DOHH2 (cell line): Measurements from ENCODE around the gene SMTN.

Source experiments
- H3F3A ChIP-seq: fragments of 200-600 bp; sonication (generic), shearing (Covaris generic); 2 replicates; pipeline ENCODE4 v1.6.0; 2016; ENCODE audit warnings: antibody characterized with exemption, mild to moderate bottlenecking; ENCODE audit not compliant: control insufficient read depth, insufficient read depth
- H3K27ac ChIP-seq: fragments of 200-600 bp; sonication (generic); 2 replicates; pipeline ENCODE4 v1.5.1; 2014; ENCODE audit warnings: low read depth, mild to moderate bottlenecking, low read length, moderate library complexity
- H3K27me3 ChIP-seq: fragments of 200-600 bp; sonication (generic); 2 replicates; pipeline ENCODE4 v1.6.1; 2014; ENCODE audit warnings: mild to moderate bottlenecking, low read length, mixed read lengths; ENCODE audit not compliant: control insufficient read depth
- H3K36me3 ChIP-seq: fragments of 200-600 bp; sonication (generic); 2 replicates; pipeline ENCODE4 v1.6.1; 2014; ENCODE audit warnings: mild to moderate bottlenecking, low read length, moderate library complexity, mixed read lengths; ENCODE audit not compliant: control insufficient read depth
- H3K4me1 ChIP-seq: fragments of 200-600 bp; sonication (generic); 2 replicates; pipeline ENCODE4 v1.6.1; 2014; ENCODE audit warnings: mild to moderate bottlenecking, low read length, mixed read lengths; ENCODE audit not compliant: control insufficient read depth
- H3K4me2 ChIP-seq: fragments of 200-600 bp; sonication (generic); 2 replicates; pipeline ENCODE4 v1.6.0; 2014; ENCODE audit warnings: mild to moderate bottlenecking, low read length, moderate library complexity
- H3K4me3 ChIP-seq: fragments of 200-600 bp; sonication (generic); 2 replicates; pipeline ENCODE4 v1.5.1; 2014; ENCODE audit warnings: mild to moderate bottlenecking, low read length, mixed read lengths
- H3K79me2 ChIP-seq: fragments of 200-600 bp; sonication (generic); 2 replicates; pipeline ENCODE4 v1.6.1; 2014; ENCODE audit warnings: mild to moderate bottlenecking, low read length, mixed read lengths; ENCODE audit not compliant: control insufficient read depth
- H3K9me2 ChIP-seq: fragments of 200-600 bp; sonication (generic); replicated peaks from 2 replicates; pipeline ENCODE4 v1.6.1; 2014; ENCODE audit warnings: mild to moderate bottlenecking, low read length, mixed read lengths; ENCODE audit not compliant: control insufficient read depth
- H3K9me3 ChIP-seq: fragments of 200-600 bp; sonication (generic); 2 replicates; pipeline ENCODE4 v1.6.1; 2014; ENCODE audit warnings: antibody characterized with exemption, low read length, mixed read lengths; ENCODE audit not compliant: control insufficient read depth, insufficient read depth
- H4K20me1 ChIP-seq: fragments of 200-600 bp; sonication (generic); 2 replicates; pipeline ENCODE4 v1.6.0; 2014; ENCODE audit warnings: low read depth, mild to moderate bottlenecking, antibody characterized with exemption, low read length, moderate library complexity; ENCODE audit not compliant: control insufficient read depth, insufficient read depth
- CTCF ChIP-seq: fragments of 200-600 bp; sonication (generic); IDR thresholded peaks from one replicate; pipeline ENCODE4 v1.5.1; 2014; ENCODE audit warnings: antibody characterized with exemption, mild to moderate bottlenecking, low read depth, low read length; ENCODE audit not compliant: poor library complexity, severe bottlenecking
- EZH2phosphoT487 ChIP-seq: fragments of 200-600 bp; sonication (generic); IDR thresholded peaks from 2 replicates; pipeline ENCODE4 v1.6.1; 2017; ENCODE audit warnings: borderline replicate concordance, mild to moderate bottlenecking, antibody characterized with exemption, low read length, moderate library complexity, mixed read lengths

The SMTN gene

DNA sequence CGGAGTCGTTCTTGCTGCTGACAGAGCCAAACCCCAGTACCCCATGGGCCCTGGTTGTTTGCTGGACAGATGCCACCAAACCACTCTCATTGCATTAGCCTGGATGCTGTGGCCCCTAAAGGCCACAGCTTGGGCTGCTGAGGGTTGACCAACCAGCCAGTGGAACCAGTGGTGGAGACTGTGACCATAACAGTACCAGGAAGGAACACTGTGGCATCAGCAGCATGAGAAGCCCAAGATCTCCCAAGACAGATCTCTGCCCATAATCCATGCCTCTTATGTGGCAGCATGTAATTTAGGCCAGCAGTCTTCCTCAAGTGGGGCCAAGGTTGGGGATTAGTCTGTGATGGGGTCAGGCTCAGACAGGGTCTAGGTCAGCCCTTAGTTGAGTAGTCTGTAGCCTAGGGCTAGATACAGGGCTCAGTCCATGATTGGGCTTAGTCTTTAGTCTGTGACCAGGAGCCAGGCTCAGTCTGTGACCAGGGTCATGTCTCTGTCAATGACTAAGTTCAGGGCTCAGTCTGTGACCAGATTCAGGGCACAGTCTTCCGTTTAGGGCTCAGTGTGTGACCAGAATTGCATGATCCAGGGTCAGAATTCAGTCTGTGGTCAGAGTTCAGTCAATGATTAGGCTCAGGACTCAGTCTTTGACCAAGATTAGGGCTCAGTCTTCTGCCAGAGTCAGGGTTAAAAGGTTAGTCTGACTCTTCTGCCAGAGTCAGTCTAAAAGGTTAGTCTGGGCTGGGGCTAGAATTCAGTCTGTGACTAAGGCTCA, 37.1 kb downstream of the SMTN start:
- Histone ChIP-seq H3K27me3 (no peaks in the 10 kb centered on the region), H3K4me3 (no peak overlapping the region), H3K9me2 (no peaks in the 10 kb centered on the region), H3K36me3 (no peaks in the 10 kb centered on the region), H3K4me2 (no peak overlapping the region), H3K79me2 (no peaks in the 10 kb centered on the region), H3F3A (no peaks in the 10 kb centered on the region), H3K9me3 (no peaks in the 10 kb centered on the region), H4K20me1 (no peaks in the 10 kb centered on the region), H3K27ac (no peak overlapping the region), H3K4me1 (no peaks in the 10 kb centered on the region)
- TF ChIP-seq EZH2phosphoT487 (no peak), CTCF (no peak)

DNA sequence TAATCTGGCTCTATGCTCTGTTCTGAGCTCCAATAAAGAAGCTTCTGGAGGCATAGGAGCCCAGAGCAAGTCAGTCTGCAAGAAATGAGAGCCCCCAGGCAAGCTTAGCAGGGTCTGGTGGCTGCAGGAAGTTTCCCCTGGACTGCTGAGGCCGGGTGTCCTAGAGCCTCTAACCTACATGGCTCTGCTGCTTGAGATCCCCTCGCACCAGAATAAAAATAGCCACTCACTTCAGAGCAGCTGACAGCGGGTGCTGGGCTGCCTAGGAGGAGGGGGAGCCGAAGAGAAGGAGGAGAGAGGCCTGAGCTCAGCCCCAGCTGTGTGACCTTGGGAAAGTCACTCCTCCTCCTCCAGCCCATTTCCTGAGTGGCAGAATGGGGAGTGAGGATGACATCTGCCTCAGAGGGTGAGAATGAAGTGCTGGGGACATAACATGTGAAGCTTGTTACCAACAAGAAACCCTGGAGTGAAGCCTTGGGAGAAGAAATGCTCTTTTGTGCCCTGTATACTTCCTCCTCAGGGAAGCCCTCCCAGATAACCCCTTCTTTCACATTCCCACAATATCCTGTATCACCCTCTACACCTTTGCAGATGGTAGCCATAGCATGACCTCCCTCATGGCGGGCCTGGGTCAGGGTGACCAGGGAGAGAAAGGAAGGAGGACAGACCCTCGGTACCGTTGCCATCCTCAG, 38.1 kb downstream of the SMTN start:
- Histone ChIP-seq H3K27ac (no peak overlapping the region), H3K4me1 (no peaks in the 10 kb centered on the region), H3K36me3 (no peaks in the 10 kb centered on the region), H3F3A (no peaks in the 10 kb centered on the region), H3K27me3 (no peaks in the 10 kb centered on the region), H3K9me3 (no peaks in the 10 kb centered on the region), H3K4me3 (no peak overlapping the region), H4K20me1 (no peaks in the 10 kb centered on the region), H3K9me2 (no peaks in the 10 kb centered on the region), H3K79me2 (no peaks in the 10 kb centered on the region), H3K4me2 (no peak overlapping the region)
- TF ChIP-seq EZH2phosphoT487 = no peak
- TF ChIP-seq CTCF = no peak

GRCh38 chr22:31120230-31120629, 39.1 kb downstream of the SMTN start:
- Histone ChIP-seq H3K27ac (no peak overlapping the region), H3K4me2 (no peak overlapping the region), H3K9me2 (no peaks in the 10 kb centered on the region), H3K79me2 (no peaks in the 10 kb centered on the region), H3K4me1 (no peaks in the 10 kb centered on the region), H4K20me1 (no peaks in the 10 kb centered on the region), H3F3A (no peaks in the 10 kb centered on the region), H3K27me3 (no peaks in the 10 kb centered on the region), H3K36me3 (no peaks in the 10 kb centered on the region), H3K4me3 (no peak overlapping the region), H3K9me3 (no peaks in the 10 kb centered on the region)
- TF ChIP-seq CTCF (no peak), EZH2phosphoT487 (no peak)
